Progenitor cell of endocrine pancreas (in vitro differentiated cells): ENCODE results near the gene SRP9. TPM values are rescaled to one million over a fixed set of nuclear protein-coding genes. Genes with fewer than 3 reads are reported as not detected.
A peak's percentile ranks its signal among the peaks of the same experiment; 100 is the strongest.
"Not testable (repeated sequence)": the region's sequence is repeated elsewhere in the genome, so short reads cannot be mapped to it uniquely, and the experiment has no call there.

Experiments used
- DNase-seq: peaks from one replicate; pipeline ENCODE4 v3.0.0; 2021; ENCODE audit warnings: low spot score; ENCODE audit not compliant: unreplicated experiment
- H3K27ac Mint-ChIP-seq: 2 replicates; pipeline ENCODE4 v1.8.0; 2021; ENCODE audit warnings: mild to moderate bottlenecking, moderate library complexity, mixed read lengths
- H3K27me3 Mint-ChIP-seq: 2 replicates; pipeline ENCODE4 v1.8.0; 2021; ENCODE audit warnings: mixed read lengths
- H3K36me3 Mint-ChIP-seq: 2 replicates; pipeline ENCODE4 v1.8.0; 2022; ENCODE audit warnings: mixed read lengths; ENCODE audit not compliant: insufficient read depth
- H3K4me1 Mint-ChIP-seq: 2 replicates; pipeline ENCODE4 v1.8.0; 2021; ENCODE audit warnings: low read depth, mixed read lengths
- H3K4me3 Mint-ChIP-seq: 2 replicates; pipeline ENCODE4 v1.8.0; 2021; ENCODE audit warnings: low read depth, mild to moderate bottlenecking, moderate library complexity, mixed read lengths
- H3K9me3 Mint-ChIP-seq: 2 replicates; pipeline ENCODE4 v1.8.0; 2021; ENCODE audit warnings: low read depth, mixed read lengths
- CTCF ChIP-seq: fragments of 200-600 bp; sonication (generic); IDR thresholded peaks from one replicate; pipeline ENCODE4 v1.5.0; 2021; ENCODE audit warnings: antibody characterized with exemption, mild to moderate bottlenecking; ENCODE audit not compliant: unreplicated experiment
- total RNA-seq: library from RNA; stranded (reverse); gene quantifications from 2 replicates; pipeline ENCODE4 v1.2.1, GENCODE V29; 2021

The SRP9 gene
- total RNA-seq, 1 donor from 2014 or later: 423 TPM

- DNase-seq: no peak
- Mint-ChIP-seq H3K36me3 (no peaks in the 10 kb centered on the region), H3K27ac (peak overlapping the region; percentile 15), H3K9me3 (no peaks in the 10 kb centered on the region), H3K4me1 (peaks cover 40% of the 10 kb centered on the region), H3K27me3 (peaks cover 5% of the 10 kb centered on the region), H3K4me3 (no peak overlapping the region)
- no peak for TF ChIP-seq CTCF
These were observed 35.8 kb downstream of the SRP9 start for GRCh38 chr1:225813214-225813964.

GRCh38 chr1:225814381-225814780, 36.8 kb downstream of the SRP9 start:
- no peaks in the 10 kb centered on the region for H3K9me3 Mint-ChIP-seq
- TF ChIP-seq CTCF: no peak
- H3K4me1 Mint-ChIP-seq: peaks cover 40% of the 10 kb centered on the region
- H3K4me3 Mint-ChIP-seq: no peak overlapping the region
- H3K27ac Mint-ChIP-seq: no peak overlapping the region
- H3K27me3 Mint-ChIP-seq: no peaks in the 10 kb centered on the region
- no peak for DNase-seq
- H3K36me3 Mint-ChIP-seq: no peaks in the 10 kb centered on the region

- not testable (repeated sequence) for H3K9me3 Mint-ChIP-seq, H3K27ac Mint-ChIP-seq, DNase-seq, H3K27me3 Mint-ChIP-seq, H3K36me3 Mint-ChIP-seq, H3K4me3 Mint-ChIP-seq
- peaks cover 40% of the 10 kb centered on the region for H3K4me1 Mint-ChIP-seq
These were observed 37.5 kb downstream of the SRP9 start for GRCh38 chr1:225815090-225815489.

GRCh38 chr1:225815526-225816178, 38.0 kb downstream of the SRP9 start:
- no peaks in the 10 kb centered on the region for H3K9me3 Mint-ChIP-seq
- peaks cover 40% of the 10 kb centered on the region for H3K4me1 Mint-ChIP-seq
- peaks cover 3% of the 10 kb centered on the region for H3K36me3 Mint-ChIP-seq
- no peak overlapping the region for H3K4me3 Mint-ChIP-seq
- no peak for DNase-seq
- H3K27ac Mint-ChIP-seq: no peak overlapping the region
- no peak for TF ChIP-seq CTCF
- no peaks in the 10 kb centered on the region for H3K27me3 Mint-ChIP-seq

GRCh38 chr1:225816643-225817538, 39.3 kb downstream of the SRP9 start:
- no peaks in the 10 kb centered on the region for H3K9me3 Mint-ChIP-seq
- H3K27me3 Mint-ChIP-seq: no peaks in the 10 kb centered on the region
- H3K27ac Mint-ChIP-seq: peak overlapping the region; percentile 31
- no peak overlapping the region for H3K4me3 Mint-ChIP-seq
- peaks cover 30% of the 10 kb centered on the region for H3K4me1 Mint-ChIP-seq
- no peak for DNase-seq
- H3K36me3 Mint-ChIP-seq: peaks cover 4% of the 10 kb centered on the region
- no peak for TF ChIP-seq CTCF
